GM12892 (cell line): ENCODE data around the gene C16orf90.

ENCODE experiments used
- POLR2A ChIP-seq: IDR thresholded peaks from 2 replicates; pipeline ENCODE4 v1.6.1; 2011; ENCODE audit warnings: low read depth, low read length, control low read depth
- POLR2AphosphoS5 ChIP-seq: IDR thresholded peaks from 2 replicates; pipeline ENCODE4 v1.6.1; 2011; ENCODE audit warnings: low read depth, low read length, control low read depth
- TAF1 ChIP-seq: IDR thresholded peaks from 2 replicates; pipeline ENCODE4 v1.6.1; 2011; ENCODE audit warnings: low read depth, mild to moderate bottlenecking, control low read depth, low read length, borderline replicate concordance

- TF ChIP-seq POLR2A: no peak
- TF ChIP-seq POLR2AphosphoS5: no peak
- TF ChIP-seq TAF1: no peak
These were observed 25.6 kb downstream of the C16orf90 start for GRCh38 chr16:3469736-3470135.
